Uterus (tissue), 4 donors: Measurements from ENCODE around the gene GALNT18. TPM values are rescaled to one million over a fixed set of nuclear protein-coding genes. Genes with fewer than 3 reads are reported as not detected.

Source experiments
- DNase-seq, 2 donors: peaks; one replicate each; pipeline ENCODE4 v3.0.0-alpha.2; 2019 to 2020
- H3K27ac ChIP-seq, 2 donors: fragments of 200-600 bp; sonication (generic); 1 replicate in 1 of 2; 2 replicates in 1 of 2; pipeline ENCODE4 v1.5.1; 2016 to 2018
- H3K27me3 ChIP-seq, 2 donors: fragments of 200-600 bp; sonication (generic); one replicate each; pipeline ENCODE4 v1.5.1; 2018 to 2019; ENCODE audit warnings: control low read depth in 1 of 2
- H3K36me3 ChIP-seq, 2 donors: fragments of 200-600 bp; sonication (generic); one replicate each; pipeline ENCODE4 v1.5.1; 2019; ENCODE audit warnings: control low read depth in 1 of 2
- H3K4me1 ChIP-seq, 2 donors: fragments of 200-600 bp; sonication (generic); one replicate each; pipeline ENCODE4 v1.5.1; 2018 to 2019; ENCODE audit warnings: control low read depth in 1 of 2
- H3K4me3 ChIP-seq, 2 donors: fragments of 200-600 bp; sonication (generic); 1 replicate in 1 of 2; 2 replicates in 1 of 2; pipeline ENCODE4 v1.5.1; 2018 to 2019; ENCODE audit warnings: mild to moderate bottlenecking in 1 of 2
- H3K9me3 ChIP-seq, 2 donors: fragments of 200-600 bp; sonication (generic); one replicate each; pipeline ENCODE4 v1.5.1; 2019; ENCODE audit warnings: control low read depth in 1 of 2
- POLR2A ChIP-seq, 2 donors: fragments of 450-650 bp; IDR thresholded peaks; one replicate each; pipeline ENCODE4 v1.6.1; 2016; ENCODE audit warnings: antibody characterized with exemption in 2 of 2, mild to moderate bottlenecking in 1 of 2, moderate library complexity in 1 of 2
- intact Hi-C: fragments of 100-400 bp; cut with DNase I; formaldehyde crosslinking; loops from one replicate; pipeline ENCODE4 v1.15.1; 2023; ENCODE audit warnings: low total_unique reads
- total RNA-seq, 4 donors: library from RNA; depleted of rRNA in 3 of 4; stranded (reverse); fragments of >200 nt in 3 of 4; gene quantifications; one replicate each; pipeline versions ENCODE4 v1.1.0 to v1.2.4, GENCODE V29; 2014 to 2023
- TF ChIP-seq, protein P1 (sequence below), 4 experiments: fragments of 200-600 bp in 2 of 4; fragments of 450-650 bp in 2 of 4; sonication (generic) in 2 of 4; IDR thresholded peaks; one replicate each; pipeline ENCODE4 v1.5.1; 2016 to 2019; ENCODE audit warnings: antibody characterized with exemption in 4 of 4, mild to moderate bottlenecking in 2 of 4, moderate library complexity in 1 of 4
- donor health status: DM: yes; HTN: yes; CAD: no.

The GALNT18 gene
- total RNA-seq, 4 donors from 2014 or later: 21.4 to 35.1 (median 27.3) TPM

DNA sequence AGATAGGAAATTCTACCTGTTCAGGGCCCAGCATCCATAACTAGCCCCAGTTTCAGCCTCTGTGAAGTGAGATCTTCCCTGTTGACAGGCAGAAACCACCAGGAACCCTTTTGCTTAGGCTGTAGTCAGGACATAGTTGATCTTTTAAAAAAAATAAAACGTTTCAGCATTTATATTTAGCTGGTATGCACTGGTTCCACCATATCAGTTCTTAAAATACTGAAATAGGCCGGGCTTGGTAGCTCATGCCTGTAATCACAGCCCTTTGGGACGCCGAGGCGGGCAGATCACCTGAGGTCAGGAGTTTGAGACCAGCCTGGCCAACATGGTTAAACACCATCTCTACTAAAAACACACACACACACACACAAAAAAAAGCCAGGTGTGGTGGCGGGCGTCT is 35.3 kb downstream of the GALNT18 start:
- H3K4me3 ChIP-seq: no peak overlapping the region
- intact Hi-C loops: no loop called here
- H3K27ac ChIP-seq: no peak overlapping the region
- no peaks in the 10 kb centered on the region for H3K27me3 ChIP-seq
- no peak for DNase-seq
- no peaks in the 10 kb centered on the region for H3K36me3 ChIP-seq
- H3K4me1 ChIP-seq: no peaks in the 10 kb centered on the region
- no peak for TF ChIP-seq POLR2A (IDR thresholded peaks at IDR 0.05)
- TF ChIP-seq, protein P1, sequence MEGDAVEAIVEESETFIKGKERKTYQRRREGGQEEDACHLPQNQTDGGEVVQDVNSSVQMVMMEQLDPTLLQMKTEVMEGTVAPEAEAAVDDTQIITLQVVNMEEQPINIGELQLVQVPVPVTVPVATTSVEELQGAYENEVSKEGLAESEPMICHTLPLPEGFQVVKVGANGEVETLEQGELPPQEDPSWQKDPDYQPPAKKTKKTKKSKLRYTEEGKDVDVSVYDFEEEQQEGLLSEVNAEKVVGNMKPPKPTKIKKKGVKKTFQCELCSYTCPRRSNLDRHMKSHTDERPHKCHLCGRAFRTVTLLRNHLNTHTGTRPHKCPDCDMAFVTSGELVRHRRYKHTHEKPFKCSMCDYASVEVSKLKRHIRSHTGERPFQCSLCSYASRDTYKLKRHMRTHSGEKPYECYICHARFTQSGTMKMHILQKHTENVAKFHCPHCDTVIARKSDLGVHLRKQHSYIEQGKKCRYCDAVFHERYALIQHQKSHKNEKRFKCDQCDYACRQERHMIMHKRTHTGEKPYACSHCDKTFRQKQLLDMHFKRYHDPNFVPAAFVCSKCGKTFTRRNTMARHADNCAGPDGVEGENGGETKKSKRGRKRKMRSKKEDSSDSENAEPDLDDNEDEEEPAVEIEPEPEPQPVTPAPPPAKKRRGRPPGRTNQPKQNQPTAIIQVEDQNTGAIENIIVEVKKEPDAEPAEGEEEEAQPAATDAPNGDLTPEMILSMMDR (IDR thresholded peaks at IDR 0.05): no peak
- H3K9me3 ChIP-seq: no peaks in the 10 kb centered on the region

DNA sequence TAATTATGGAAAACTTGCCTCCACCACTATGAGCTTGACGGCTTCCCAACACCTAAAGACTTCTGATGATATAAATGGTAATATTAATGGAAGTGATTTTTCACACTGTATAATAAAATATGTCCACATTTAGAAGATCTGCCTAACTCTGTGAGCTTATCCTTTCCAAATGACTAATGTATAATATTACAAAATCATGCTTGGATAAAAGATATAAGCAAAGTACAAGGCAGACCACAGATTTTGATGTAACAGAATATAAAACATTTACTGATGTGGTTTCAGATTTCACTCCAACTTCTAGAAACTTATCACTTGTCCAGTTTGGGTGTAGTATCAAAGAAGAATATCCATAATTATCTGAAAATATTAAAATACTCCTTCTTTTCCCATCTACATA is 36.9 kb downstream of the GALNT18 start:
- no peak overlapping the region for H3K27ac ChIP-seq

DNA sequence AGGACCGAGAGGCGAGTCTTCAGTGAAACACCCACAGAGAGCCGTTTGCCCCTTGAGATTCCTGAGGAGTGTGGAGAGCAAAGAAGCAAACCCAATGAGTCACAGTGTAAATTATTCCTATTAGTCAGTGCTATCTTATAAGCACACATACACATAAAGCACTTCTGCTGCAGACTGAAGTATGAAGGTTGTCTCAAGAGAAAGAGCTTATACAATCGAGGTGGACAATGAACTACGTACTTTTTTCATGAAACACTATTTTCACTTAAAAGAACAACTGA is 37.3 kb downstream of the GALNT18 start:
- intact Hi-C loops: no loop called here
- Histone ChIP-seq H3K9me3 (no peaks in the 10 kb centered on the region), H3K4me3 (no peak overlapping the region), H3K27me3 (no peaks in the 10 kb centered on the region), H3K36me3 (no peaks in the 10 kb centered on the region), H3K27ac (no peak overlapping the region), H3K4me1 (no peaks in the 10 kb centered on the region)
- TF ChIP-seq POLR2A (IDR thresholded peaks at IDR 0.05): no peak
- TF ChIP-seq, protein P1 (IDR thresholded peaks at IDR 0.05): no peak
- no peak for DNase-seq

More for the DNA sequence above, 36.9 kb downstream of the GALNT18 start:
- TF ChIP-seq POLR2A (IDR thresholded peaks at IDR 0.05): no peak
- TF ChIP-seq, protein P1 (IDR thresholded peaks at IDR 0.05): no peak
- no peaks in the 10 kb centered on the region for H3K9me3 ChIP-seq
- H3K4me1 ChIP-seq: no peaks in the 10 kb centered on the region
- intact Hi-C loops: no loop called here
- no peaks in the 10 kb centered on the region for H3K27me3 ChIP-seq
- no peak for DNase-seq
- H3K36me3 ChIP-seq: no peaks in the 10 kb centered on the region
- no peak overlapping the region for H3K4me3 ChIP-seq

DNA sequence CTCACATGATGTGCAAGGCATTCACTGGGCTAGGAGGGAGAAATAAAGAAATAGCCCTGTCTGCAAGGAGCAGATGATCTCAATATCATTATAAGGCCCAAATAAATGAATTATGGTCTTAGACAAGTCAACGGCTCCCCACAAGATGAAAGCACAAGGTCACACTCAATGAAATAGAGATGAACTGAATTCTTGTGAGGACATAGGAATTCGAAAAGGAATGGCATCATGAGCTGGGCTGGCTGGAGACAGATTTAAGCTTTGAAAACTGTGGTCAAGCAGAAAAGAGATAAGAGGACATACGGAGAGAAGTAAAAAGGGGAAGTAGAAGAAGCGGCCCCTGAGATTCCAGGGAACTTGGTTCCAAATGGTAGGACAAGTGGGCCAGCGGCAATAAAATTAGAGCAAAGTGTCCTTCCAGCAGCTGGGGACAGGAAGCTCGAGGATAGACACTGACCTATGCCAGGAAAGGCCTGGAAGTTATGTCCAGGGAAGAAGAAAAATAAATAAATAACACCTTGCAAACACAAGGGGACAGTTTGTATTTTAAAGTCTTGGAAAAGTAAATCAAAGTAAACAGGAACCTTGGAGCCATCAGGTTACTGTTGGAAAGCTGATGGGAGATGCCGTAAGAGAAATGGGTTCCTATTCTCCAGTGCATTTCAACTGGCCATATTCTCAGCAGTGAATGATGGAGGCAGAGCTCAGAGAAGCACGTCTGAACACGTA is 37.8 kb downstream of the GALNT18 start:
- no peak for DNase-seq
- TF ChIP-seq POLR2A (IDR thresholded peaks at IDR 0.05): no peak
- TF ChIP-seq, protein P1 (IDR thresholded peaks at IDR 0.05): no peak
- intact Hi-C loops: no loop called here
- Histone ChIP-seq H3K4me3 (no peak overlapping the region), H3K36me3 (no peaks in the 10 kb centered on the region), H3K27me3 (no peaks in the 10 kb centered on the region), H3K9me3 (no peaks in the 10 kb centered on the region), H3K4me1 (no peaks in the 10 kb centered on the region), H3K27ac (no peak overlapping the region)

DNA sequence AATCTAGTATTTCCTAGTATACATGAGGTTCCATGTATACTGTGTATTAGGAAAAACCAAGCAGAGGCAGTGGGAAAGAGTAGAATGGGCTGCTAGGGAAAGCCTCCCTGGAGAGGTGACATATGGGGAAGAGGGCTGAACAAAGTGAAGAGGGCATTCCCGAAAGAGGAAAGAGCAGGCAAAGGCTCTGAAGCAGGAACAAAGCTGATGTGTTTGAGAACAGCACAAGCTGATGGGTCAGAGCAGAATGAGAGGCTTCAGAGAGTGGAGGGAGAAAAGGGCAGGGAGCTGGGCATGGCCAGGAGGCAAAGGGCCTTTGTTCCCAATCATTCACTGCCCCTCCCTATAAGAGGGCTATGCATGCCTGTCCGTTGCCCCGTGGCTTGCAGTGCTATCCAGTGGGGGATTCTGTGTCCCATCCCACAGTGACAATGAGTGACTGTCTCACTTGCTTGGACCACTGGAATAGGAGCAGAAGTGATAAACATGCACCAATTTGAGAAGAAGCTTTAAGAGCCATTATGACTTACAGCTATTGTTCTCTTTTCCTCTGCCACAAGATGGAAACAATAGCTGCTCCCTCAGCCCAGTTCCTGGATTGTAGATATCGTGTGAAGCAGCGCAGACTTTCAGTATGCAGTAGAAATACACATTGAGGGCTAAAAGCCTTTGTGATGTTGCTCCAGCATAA is 39.6 kb downstream of the GALNT18 start:
- Histone ChIP-seq H3K27ac (no peak overlapping the region), H3K4me3 (no peak overlapping the region), H3K9me3 (no peaks in the 10 kb centered on the region), H3K27me3 (no peaks in the 10 kb centered on the region), H3K4me1 (no peaks in the 10 kb centered on the region), H3K36me3 (no peaks in the 10 kb centered on the region)
- intact Hi-C loops: no loop called here
- DNase-seq: no peak
- TF ChIP-seq, protein P1 (IDR thresholded peaks at IDR 0.05): no peak
- TF ChIP-seq POLR2A (IDR thresholded peaks at IDR 0.05): no peak
